NCI-H2196 treated with DMSO at 0.1 percent for 48 hours (cell line): ENCODE measurements around the gene MGMT.
"Not testable (repeated sequence)": the region's sequence is repeated elsewhere in the genome, so short reads cannot be mapped to it uniquely, and the experiment has no call there.

Source experiments
- DNase-seq: peaks from one replicate; lab custom pipeline; 2025; ENCODE audit not compliant: unreplicated experiment; lab: John Stamatoyannopoulos, UW

Gene MGMT

DNA sequence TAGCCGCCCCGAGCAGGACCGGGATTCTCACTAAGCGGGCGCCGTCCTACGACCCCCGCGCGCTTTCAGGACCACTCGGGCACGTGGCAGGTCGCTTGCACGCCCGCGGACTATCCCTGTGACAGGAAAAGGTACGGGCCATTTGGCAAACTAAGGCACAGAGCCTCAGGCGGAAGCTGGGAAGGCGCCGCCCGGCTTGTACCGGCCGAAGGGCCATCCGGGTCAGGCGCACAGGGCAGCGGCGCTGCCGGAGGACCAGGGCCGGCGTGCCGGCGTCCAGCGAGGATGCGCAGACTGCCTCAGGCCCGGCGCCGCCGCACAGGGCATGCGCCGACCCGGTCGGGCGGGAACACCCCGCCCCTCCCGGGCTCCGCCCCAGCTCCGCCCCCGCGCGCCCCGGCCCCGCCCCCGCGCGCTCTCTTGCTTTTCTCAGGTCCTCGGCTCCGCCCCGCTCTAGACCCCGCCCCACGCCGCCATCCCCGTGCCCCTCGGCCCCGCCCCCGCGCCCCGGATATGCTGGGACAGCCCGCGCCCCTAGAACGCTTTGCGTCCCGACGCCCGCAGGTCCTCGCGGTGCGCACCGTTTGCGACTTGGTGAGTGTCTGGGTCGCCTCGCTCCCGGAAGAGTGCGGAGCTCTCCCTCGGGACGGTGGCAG is at the start of gene MGMT:
TSS of gene MGMT (plus strand) at position 539 of the 656 bp plus-strand sequence.
- no peak for DNase-seq

DNA sequence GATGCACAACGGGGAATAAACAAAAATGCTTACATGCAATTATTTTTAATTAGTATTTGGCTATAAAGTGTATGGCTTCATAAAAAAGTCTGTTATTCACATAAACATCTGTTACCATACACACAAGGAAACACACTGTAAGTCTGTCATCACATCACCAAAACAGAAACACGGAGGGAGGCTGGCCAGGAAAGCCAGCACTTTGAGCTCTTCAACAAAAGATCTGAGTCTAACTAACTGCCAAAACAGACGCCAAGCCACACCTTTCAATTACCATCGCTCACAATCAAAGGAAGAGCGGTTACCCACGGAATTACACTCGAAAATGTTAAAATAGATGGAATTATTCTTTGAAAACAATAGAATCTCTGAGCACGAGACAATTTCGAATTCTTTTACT is 49.2 kb upstream of the MGMT start:
- no peak for DNase-seq

DNA sequence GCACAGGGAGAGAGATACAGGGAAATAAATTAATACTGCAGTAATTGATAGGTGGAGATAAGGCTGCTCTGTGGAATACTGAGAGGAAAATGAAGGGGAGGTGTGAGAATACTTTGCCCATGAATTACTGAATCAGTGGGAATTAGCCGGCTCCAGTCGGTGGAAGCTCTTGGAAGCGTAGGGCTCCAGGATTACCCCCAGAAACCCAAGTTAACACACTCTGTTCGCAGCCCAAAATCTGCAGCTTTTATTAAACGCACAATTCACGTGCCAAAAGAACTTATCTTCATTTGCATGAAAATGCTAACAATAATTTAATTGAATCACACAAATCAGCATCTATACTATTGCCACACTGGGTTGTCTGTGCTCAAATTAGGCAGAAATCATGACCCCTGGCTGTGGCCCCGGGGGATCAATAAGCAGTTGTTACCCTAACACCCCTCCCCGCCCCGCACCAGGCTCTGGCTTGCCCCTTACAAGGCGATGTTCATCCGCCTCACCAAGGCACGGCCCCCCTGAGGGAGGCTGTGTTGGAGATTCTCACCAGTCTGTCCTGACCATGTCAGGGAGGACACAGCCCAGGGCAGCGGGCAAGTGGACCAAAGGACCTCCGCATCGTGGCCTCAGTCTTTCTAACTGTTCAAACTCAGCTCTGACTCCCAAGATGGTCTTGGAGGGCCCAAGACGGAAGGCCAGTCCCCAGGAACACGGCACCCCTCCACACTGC is 48.4 kb upstream of the MGMT start:
- DNase-seq: no peak

DNA sequence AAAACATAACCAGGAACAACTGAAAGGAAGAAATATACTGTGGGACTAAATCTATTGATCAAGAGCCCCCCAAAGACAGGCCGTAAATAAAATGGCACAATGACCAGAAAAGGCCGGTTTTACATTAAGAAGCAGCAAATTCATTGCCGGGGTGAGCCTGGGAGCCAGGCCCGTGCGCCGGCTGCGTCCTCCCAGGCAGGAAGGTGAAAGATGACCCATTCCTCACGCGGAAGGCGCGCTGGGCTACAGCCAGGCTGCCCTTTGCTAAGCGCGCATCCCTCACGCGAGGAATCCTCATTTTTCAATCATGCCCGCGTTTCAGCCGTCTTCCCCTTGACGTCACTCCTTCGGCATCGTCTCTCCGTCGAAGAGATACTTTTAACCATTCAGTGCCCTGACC is 47.6 kb upstream of the MGMT start:
- DNase-seq: no peak

DNA sequence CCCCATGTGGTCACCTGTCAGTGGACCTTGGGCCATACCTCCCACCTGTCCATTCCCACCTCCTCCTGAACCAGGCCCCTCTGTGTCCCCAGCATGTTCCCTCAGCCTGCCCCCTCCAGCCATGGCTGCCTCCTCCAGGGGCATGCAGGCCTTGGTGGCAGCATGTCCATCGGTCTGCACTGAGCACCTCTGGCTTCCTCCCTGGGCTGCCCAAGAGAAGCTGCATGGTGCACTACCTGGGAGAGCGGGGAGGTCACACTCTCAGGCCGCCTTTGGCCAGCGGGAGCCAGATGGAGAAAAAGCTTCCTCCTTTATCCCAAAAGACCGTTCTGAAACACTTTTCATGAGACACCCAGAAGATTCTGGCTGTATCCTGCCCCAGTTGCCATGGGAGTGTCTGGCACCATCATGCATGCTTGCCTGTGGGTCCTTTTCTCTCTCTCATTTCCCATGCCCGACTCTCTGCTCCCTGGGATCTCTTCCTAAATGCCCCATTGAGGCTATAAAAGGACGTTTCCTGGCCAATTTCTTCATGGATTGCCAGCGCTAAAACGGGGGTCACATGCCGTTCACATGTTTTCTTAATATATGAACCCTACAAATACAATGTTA is 45.5 kb upstream of the MGMT start:
- DNase-seq: no peak

DNA sequence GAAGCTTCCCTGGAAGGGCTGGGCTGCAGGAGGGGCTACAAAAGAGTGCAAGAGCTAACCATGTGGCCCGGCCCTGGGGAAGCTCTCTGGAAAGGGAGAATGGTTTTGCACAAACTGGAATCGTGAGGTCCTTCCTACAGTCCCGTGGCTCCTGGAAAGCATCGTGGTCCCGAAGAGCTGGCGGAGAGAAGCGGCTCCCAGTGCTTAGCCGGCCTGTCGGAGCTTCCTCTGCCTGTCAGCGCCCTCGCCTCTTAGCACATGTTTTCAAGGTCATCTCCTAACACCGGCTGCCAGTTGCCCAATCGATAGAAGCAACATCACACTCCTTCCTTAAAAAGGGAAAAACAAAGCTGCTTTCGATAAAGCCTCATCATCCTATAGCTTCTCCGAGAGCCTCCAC is 42.1 kb upstream of the MGMT start:
- DNase-seq: no peak

DNA sequence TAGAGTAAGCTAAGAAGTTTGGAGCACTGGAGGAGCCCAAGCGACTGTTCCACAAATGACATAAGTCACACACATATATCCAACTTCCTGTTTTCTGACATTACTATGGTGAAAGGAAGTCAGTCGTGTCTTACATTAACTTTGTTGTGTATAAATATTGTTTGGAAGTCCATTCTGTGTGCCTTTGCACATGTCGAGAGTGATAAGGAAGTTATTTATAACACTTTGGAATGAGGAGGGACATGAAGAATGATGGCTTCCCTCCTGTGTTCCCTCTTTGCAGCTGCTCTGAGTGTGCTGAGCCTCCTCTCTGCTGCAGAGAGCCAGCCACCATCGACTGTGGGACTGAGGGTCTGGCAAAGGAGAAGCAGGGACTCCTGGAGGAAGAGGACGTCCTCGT is 40.4 kb upstream of the MGMT start:
- no peak for DNase-seq

DNA sequence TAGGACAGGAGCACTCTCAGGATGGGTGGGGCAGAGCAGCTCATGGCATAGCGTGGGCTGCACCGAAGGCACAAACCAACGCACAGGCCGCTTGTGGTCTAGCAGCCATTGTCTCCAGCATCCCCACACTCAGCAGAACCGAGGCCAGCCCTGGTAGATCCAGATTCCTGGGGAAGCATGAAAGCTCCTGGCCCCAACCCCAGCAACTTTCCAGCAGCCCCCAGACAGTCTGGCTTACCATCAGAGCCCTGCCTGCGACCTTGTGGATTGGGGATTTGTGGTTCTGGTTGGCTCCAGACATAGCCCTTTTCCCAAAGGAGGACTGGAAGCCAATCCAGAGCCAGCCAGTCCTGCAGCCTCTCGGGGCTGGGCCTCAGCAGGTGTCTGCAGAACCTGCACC is 33.8 kb upstream of the MGMT start:
- no peak for DNase-seq

DNA sequence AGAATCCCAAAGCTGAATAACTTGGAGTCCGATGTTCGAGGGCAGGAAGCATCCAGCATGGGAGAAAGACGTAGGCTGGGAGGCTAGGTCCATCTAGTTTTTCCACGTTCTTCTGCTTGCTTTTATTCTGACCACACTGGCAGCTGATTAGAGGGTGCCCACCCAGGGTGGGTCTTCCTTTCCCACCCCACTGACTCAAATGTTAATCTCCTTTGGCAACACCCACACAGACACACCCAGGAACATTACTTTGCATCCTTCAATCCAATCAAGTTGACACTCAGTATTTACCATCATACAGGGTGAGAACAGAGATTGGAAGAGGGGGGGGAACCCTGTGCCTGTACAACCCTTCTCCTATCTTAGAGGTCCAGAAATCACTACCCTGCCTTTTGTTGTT is 31.3 kb upstream of the MGMT start:
- DNase-seq: not testable (repeated sequence)

DNA sequence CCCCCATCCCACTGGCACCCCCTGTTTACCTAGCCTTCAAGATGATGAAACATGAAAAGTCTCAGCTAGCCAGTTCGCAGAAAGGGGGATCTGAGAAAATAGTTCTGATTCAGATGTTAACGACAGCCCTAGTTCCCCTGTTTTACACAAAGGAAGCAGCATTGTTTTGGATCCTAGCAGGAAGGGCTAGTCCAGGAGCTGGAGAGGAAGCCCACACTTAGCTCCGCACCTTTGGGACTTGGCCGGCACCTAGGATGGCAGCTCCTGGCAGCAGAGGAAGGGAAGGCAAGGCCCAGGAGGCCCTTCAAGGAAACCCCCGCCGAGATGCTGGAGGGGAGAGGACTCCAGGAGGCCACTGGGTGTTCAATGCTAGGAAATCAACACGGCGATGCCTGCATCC is 29.0 kb upstream of the MGMT start:
- DNase-seq: no peak

DNA sequence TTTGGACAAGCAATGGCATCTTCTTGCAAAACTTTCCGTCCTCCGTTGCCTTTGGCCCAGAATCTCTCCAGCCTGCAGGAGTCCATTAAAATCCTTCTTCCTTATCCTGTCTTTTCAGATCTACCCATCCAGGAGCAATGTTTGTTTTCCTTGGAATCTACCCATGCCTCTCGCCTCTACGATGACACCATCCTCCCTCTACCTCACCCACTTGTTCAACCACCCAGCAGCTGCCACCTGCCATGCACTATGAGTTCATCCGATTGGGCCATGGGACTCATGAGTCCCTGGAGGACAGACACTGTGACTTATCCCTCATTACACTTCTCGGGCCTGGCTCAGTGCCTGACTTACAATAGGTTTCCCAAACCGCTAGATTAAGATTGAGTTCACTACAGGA is 26.8 kb upstream of the MGMT start:
- no peak for DNase-seq

DNA sequence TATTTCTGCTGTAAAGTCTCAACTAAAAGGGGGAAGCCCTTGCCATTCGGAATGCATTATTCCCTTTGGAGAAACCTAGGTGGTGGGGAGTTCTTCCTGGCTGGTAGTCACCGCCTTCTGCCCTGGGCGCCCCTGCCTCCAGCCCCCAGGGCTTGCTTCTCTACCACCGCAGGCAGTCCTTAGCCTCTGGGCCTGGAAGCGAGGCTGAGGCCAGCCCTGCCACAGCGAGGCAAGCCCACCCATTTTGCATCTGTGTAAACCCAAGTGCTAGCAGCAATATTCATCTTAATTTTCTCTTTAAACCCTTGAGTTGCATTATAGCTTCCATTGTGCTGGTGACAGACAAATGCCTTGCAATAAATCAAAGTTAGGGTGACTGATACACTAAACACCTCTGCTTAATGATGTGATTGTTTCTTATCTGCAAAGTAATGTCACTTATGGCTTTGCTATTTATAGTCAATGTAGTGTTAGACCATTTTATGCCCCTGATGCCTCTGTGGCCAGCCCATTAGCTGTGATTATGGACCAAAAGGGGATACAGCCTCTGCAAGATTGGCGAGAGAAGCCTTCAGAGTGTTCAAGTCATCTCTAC is 26.2 kb upstream of the MGMT start:
- no peak for DNase-seq

DNA sequence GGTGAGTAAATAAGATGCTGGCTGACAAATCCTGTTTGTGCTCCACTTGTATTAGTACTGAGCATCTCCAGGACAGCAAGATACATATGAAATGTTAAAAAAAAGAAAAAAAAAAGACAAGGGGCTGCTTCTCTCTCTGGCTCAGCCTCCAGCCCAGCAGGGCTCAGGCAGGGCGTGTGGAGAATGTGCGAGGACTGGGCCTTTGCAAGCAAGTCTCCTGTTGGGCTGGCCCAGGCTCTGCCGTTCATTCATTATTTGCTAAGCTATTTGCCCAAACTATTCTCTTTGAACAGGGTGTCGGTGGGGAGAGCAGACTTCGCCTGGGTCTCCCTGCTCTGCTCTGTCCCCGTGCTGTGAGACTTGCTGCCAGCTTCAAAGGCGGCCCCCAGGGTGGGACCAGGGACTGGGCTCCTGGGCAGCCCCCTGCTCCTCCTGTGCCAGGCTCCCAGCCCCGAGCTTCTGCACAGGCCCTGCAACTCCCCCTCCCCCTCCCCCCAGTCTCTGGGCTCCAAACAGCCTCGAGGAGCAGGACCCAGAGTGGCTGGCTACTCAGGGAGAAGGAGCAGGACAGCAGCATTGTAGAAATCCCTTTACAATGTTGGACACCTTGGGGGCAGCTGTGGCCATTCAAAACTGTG is 25.6 kb upstream of the MGMT start:
- DNase-seq: no peak

DNA sequence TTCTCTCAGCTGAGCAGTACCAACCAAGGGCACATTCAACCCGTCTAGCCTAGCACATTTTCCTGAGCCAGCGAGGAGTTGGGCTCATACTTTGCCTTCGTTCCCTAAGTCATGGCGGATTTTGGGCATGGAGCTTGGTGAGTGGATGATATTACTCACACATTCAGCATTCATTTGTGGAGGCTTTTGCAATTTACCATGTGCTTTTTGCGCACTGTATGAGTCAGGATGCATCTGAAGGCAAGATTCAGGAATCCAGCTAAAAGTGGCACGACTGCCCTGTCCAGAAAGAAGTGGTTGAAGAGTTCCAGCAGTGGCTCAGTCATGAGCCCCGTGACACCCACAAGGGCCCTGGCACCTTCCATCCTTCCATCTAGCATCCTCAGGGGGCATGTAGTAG is 24.2 kb upstream of the MGMT start:
- no peak for DNase-seq

DNA sequence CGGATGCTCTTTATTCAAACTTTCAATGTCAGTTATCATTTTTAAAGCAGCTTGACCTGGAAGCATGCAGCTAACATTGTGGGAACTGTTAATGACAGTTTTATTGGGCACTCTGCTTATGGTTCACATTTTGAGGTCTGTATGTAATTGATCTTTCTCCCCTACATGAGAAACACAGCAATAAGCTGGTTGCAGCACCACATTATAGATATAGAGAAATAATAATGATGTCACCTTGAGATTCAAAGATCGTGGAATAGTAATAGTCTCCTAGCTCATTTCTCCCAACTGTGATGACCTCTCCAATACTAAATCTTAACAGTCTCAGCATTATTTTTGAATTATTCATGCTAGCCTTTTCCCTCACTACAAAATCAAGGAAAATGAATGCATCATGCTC is 22.7 kb upstream of the MGMT start:
- DNase-seq: no peak

DNA sequence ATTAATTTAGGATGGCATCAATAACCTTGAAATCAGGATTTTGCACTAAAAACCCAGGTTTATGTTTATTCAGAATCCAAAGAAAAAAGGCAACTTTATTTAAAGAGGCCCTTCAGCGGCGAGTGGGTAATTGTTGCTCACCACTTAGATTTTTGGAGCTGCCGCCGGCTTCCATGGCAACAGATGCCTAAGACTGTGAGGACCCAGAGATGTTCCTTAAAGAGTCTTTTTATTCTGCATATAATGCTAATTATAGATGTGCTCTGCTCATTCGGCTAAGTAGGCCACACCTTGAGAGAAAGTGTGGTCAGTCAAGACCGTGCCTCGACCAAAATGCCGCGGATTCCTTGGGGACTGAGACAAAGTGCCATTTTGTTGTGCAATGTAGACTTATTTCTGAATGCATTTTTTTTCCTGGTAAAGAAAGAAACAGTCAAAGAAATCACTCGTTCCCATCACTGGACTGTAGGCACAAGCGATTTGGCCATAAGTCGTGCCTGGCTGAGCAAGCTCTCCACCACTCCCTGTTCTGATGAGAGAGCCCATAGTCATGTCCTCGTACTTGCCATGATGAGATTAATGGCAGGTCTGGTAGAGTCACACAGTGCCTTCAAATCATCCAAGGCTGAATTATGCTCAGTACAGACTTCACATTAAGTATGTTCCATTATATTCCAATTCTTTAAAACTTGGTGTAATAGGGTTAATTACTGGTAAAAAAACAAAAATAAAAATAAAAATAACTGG is 21.4 kb upstream of the MGMT start:
- DNase-seq: no peak

DNA sequence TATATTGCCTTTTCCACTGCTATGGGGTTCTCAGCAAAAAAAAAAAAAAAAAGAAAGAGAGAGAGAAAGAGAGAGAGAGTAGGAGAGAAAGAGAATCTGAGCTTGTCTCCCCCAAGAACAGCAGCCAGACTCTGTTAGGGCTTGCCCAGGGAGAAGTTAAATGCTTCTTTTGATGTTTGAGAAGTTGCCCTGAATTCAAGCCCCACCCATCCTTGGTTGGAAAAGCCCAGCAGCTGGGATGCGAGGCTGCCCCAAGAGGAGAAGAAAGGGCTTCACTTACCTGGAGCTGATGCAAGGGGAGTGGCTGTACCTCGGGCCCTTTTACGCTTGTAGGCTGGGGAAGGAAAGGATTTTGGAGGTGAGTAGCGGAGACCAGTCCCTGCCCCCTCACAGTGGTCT is 20.9 kb upstream of the MGMT start:
- no peak for DNase-seq

DNA sequence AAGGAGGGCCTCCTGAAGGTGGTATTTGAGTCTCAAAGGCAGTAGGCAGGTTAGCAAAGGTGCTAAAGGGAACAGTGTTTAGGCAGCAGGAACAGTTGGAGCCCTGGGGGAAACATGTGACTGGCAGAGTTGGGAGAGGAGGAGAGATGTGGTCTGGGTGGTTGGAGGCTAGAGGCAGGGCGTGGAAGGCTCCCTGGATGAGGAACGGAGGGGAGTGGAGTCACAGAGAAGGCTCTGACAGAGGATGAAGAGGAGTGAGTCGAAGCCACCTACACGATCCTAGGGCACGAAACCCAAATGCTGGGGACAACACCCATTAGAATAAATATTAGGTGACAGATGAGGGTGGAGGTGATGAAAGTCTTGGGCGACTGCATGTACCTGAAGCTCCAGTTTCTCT is 19.6 kb upstream of the MGMT start:
- DNase-seq: no peak

DNA sequence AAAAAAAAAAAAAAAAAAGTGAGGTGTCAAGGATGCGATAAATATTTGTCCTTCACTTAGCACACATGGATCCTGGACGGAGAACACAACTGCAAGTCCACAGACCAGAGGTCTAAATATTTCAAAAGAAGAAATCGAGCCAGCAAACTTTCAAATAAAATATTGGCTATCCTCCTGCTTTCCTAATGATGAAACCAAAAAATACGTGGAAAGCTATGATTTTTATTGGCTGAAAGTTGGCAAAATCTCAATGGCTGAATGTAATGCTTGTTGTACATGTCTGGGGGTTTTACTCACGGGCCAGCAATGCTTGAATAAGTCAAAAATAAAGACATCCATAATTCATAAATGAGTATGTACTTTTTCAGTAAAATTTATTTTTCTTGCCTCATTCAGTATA is 19.0 kb upstream of the MGMT start:
- DNase-seq: no peak

DNA sequence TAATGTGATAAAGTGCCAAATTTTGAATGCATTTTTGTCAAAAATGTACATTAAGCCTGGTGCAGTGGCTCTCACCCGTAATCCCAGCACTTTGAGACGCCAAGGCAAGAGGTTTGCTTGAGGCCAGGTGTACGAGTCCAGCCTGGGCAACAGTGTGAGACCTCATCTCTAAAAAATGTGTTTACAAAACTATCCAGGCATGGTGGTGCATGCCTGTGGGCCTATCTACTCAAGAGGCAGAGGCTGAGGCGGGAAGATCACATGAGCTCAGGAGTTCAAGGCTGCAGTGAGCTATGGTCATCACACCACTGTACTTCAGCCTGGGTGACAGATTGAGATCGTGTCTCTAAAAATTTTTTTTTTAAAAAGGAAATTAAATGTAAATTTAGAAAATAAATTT is 18.5 kb upstream of the MGMT start:
- DNase-seq: no peak

DNA sequence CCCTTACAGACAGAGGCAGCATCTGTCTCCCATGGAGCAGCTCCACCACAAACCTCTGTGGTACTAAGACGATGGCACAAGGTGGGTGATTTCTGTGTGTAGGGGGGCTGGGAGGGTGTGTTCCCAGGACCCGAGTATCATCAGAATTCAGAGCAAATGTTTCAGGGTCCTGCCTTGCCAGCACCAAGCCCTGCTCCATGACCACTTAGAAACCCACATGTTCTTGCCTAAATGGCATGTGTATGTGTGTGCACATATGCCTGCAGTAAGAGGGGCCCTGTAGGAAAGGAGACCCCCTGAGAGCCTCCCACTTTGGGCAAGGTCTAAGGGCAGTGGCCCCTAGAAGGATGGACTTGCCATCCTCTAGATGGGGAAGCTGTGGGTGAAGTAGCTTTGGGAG is 17.1 kb upstream of the MGMT start:
- no peak for DNase-seq
